Measurements from ENCODE around the gene TAL2.

TAL2 gene

DNA sequence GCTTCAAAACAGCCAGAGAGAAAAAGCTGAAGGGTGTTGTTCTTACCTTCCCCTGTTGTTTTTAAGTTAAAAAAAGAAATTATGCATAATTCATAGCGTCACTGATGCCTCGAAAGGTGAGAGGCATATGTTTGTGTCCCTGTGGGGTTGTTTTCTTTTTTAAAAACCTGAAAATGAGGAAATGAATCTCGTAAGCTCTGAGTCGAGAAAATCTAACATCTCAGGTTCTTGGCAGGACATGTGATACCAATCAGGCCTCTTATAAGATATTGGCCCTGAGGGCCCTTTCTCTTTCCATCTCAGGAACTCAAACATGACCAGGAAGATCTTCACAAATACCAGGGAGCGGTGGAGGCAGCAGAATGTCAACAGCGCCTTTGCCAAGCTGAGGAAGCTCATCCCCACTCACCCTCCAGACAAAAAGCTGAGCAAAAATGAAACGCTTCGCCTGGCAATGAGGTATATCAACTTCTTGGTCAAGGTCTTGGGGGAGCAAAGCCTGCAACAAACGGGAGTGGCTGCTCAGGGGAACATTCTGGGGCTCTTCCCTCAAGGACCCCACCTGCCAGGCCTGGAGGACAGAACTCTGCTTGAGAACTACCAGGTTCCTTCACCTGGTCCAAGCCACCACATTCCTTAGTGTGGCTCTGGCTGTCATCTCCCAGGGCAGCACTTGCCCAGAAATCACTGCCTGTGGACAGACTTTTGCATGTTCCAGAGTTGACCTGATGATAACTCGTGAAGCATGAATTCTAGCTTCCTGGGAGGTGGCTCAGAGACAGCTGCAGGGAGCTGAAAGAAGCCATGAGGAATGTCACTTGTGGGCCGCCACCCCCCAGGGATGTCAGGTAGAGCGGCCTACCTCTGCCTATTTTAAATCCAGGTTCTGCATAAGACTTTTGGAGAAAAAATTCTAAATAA, at the start of gene TAL2:
Gene TAL2 (plus strand): TSS at position 274 of the 921 bp plus-strand sequence. CDS start 40 bp downstream, at position 314.
- no peak for DNase-seq

DNA sequence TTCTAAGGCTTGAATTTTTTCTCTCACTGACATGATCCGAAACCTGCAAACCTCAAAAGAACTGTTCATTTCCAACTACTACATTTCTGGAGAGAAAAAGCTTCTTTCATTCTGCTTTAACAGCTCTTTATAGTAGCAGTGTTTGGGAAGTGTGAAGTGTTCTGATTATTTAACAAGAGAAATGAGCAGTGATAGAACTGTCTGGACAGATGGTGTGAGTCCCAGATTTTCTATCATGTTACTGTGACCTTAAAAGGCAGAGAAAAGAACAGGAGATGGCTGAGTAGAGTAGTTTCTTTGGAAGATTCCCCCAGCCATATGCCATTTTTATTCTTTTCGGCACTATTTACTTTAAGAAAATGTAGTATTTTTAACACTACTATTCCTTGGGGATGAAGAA, 41.3 kb upstream of the TAL2 start:
- DNase-seq = no peak

DNA sequence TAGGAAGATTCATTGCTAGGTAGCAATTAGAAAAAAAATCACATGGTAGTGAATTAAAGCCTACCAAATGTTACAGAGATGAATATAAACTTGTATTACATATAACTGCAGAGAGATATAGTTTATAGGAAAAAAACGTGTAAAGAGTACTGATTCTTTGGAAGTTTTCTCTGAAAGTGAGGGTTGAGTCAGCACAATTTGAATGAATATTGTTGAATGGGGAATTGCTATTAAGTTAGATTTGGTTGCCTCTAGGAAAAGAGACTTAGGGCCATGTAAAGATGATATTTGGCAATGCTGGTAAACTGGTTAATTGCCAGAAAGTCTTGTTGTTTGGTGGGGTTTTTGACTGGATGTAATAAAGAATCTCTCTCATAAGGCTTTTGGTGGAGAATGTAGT, 37.2 kb upstream of the TAL2 start:
- DNase-seq = no peak

DNA sequence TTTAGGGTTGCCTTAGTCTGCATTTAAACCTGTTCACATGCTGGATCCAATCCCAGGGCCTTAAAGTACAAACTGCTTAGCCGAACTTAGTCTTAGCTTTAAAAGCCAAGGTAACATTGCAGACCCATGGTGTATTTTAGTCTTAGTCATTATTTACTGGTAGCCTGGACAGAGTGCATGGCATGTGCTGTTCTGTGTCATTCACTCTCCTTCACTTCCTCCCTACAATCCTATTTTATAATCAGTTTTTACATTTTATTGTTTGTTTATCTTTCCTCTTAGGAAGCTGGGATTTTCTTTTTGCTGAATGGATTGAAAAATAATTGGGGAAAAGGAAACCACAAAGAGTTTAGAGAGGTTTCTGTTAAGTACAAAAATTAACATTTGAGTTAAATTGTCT, 29.4 kb upstream of the TAL2 start:
- DNase-seq = no peak

DNA sequence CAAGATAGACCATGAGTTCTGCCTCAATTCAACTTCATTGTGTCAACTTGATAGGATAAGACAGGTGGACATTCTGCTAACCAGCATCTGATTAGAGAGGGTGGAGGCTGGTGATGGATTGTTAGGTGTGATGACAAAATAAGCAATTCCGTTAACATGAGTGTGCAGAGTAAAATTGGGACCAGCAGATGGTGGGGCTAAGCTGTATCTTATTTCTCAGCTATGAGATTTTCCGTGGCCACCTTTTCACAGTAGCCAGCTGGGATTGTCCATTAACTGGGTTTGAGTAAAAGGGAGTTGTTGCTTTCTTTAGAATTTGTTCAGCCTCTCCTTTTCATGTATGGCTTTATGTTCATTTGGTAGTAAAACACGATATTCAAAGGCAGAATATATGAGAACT, 28.8 kb upstream of the TAL2 start:
- no peak for DNase-seq

DNA sequence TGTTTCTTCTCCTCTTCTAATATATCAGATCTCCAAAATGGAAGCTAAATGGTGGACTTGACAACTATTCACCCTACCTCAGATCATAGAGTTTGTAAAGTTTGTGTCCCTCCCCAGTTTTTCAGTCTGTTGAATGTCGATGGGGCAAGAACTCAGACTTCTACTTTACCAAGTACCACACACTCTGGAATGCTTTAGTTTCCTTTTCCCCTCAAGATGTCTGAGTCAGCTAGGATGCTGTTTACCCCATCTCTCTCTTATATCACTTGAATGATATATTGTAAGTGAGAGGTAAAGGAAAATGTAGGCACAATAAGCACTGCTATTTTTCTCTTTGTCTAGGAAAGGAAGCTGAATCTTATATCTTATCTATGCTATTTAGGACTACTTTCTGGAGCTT, 25.9 kb upstream of the TAL2 start:
- no peak for DNase-seq

DNA sequence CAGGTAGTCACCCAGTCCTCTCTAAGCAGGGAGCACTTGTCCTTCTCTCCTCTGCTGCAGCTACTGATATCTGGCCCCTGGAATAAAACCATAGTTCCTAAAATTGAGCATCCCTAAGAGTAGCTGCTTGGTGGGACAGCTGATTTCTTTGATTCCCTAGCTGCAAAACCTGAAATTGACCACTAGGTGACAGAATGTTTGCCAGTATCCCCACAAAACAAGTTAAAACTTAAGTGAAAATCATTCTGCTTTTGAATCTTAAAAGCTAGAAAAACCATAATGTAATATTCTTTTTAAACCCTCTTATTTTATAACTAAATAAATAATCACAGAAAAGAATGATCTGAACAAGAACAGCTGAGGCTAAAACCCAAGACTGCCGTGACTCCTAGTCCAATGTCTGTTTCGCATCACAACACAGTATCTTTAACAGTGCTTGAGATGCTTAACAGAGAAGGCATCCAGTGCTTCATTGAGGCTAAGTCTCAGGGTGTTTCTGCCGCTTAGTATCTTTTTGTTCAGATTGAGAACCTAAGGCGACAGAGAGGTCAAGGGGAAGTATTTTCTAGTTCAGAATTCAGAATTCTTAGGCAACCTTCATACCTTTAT, 24.4 kb upstream of the TAL2 start:
- DNase-seq = no peak

DNA sequence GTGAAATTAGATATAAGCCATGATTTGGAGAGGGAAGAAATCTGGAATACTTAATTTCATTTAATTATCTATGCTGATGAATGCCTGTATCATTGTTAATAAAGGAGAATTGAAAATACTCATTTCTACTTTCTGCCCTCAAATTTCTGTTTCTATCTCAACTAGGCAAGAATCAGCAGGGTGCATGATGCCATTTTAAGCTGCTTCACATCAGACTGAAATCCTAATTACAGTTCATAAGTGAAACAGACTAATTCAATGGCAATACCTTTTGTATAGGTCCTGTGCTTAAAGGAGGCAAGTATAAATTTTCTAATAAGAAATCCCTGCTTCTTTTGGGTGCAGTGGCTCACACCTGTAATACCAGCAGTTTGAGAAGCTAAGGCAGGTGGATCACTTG, 22.3 kb upstream of the TAL2 start:
- DNase-seq = no peak

DNA sequence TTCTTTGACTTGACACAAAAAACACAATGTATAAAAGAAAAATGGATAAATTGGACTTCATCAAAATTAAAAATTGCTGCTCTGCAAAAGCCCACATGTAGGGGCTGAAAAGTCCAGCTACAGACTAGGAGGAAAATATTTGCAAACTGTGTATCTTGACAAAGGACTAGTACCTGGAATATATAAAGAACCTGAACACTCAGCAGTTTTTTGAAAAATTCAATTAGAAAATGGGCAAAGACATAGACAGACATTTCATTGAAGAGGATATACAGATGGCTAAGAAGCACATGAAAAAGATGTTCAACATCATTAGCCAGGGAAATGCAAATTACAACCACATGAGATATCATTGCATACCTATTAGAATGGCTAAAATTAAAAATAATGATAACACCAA, 18.5 kb upstream of the TAL2 start:
- no peak for DNase-seq

DNA sequence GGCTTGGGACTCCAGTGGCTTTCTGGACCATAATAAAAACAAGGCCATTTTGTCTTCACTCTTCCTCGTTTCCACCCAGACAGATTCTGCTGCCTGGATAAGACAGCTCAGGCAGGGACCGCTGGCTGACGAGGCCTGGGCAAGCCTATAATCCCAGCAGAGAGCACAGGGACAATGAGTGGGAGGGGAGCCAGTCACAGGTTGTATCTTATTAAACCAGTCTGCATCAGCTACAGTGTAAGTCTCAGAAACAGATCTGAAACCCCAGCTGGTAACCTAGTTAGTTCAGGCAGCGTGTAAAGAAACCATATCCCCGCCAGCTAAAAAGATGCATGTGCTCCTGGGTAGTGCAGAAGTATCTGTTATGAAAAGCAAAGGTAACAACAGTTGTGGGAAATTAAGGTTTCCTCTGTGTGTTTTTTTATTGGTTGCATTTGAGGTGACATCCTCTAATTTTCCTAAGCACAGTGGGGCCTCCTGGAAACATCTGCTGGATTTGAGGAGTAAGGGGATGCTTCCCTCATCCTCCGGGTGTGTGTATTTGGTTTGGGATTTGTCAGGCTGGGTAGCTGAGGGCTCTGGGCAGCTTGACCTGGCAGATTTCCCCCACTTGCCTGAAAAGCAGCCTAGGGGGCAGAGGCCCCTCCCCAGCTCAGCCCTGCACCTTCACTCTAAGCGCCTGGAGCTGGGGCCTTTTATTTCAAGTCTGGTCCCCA, 15.2 kb upstream of the TAL2 start:
- DNase-seq = no peak

DNA sequence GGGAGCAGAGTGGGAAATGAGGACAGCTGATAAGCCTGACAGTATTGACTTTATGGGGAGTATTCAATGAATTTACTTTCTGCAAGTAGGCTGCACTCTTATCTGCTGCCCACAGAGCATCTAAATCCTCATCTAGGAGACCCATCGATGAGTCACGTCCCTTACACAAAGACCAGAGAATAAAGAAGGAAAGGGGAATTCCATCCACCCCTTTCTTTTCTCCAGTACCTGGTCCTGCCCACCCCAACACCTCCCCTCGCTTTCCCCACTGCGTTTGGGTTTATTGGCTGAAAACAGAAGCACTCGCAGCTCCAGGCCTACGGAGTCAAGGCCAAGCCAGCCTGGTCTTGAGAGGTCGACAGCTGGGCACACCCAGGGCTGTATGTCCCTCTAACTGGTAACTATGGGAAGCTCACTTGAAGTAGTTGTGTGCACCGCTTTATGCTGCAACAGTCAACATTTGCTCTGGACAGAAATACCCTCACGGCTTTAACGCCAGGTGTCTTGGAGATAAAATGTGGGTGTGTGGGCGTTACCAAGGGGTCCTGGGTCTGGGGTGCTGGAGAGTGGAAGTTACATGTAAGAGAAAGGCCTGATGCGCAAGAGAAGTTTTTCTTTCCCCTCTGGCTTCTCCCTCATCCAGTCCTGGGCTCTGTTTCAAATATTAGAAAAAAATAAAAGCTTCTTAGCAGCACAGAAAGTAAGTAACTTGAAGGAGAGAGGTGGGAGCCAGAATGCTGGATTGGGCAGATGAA, 14.5 kb upstream of the TAL2 start:
- DNase-seq = no peak

DNA sequence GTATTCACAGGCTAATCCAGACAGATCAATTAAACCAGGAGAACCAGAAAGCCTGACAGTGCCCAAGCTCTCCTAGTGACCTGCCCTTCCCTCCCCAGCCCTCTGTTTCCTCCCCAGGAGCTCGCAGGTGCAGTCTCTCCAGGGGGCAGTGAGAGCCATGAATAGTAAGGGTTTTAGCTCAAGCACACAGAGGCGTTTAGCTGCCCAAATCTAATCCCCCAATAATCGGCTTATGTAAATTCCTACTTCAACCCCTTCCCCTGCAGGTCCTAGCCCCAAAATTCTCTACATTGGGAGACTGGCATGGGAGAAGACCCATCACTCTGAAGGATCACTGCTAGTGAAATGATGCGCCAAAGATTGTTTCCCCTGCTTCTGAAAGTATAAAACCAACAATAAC, 10.5 kb upstream of the TAL2 start:
- DNase-seq = no peak

DNA sequence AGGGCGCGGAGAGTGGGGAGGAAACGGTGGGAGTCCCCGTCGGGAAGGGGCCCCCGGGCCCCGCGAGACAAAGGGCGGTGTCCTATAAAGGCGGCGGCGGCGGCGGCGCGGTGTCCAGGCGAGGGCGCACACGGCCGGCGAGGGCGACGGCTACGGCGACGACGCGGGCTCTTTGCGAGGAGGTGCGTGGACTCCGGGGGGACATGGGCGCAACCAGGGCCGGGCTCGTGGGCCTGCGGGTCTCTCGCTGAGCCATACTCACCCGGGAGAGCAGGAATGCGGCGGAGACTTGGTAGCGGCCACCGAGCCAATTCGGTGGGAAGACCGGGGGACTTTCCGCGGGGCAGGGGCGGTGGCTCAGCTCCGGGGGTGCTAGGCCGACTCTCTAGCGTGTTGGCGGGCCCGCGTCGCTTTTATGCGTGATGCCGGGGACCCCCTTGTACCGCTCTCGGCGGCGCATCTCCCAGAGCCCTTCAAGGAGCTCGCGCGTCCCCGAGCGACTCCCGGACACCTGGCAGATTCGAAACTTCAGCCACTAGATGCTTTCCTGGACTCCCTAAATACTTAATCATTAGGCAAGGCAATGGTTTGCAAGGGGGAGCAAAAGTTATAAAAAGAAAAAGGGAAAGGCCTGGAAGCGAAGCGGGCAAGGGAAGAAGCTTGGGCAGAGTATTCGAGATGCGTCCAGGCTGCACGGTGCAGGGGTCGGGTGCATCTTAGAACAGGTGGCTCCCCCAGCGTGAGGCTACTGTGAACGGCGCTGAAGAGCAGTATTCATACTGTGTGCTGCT, 5.9 kb upstream of the TAL2 start:
- DNase-seq = no peak

DNA sequence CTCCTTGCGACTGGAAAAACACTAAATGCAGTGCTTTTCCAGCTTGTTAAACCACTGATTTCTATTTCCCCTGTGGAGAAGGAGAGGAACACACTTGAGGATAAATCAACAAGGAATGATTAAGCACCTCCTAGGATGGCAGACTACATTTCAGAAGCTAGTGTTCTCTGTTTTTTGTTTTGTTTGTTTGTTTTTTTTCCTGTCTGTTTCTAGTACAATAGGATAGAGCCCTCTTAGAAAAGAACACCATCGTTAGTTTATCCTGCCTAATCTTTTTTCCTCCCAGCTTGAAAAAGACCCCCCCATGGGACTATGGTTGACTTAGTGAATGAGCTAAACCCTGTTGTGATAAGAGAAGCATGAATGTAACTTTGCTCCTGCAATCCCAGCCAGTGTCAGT, 3.9 kb upstream of the TAL2 start:
- DNase-seq = no peak

DNA sequence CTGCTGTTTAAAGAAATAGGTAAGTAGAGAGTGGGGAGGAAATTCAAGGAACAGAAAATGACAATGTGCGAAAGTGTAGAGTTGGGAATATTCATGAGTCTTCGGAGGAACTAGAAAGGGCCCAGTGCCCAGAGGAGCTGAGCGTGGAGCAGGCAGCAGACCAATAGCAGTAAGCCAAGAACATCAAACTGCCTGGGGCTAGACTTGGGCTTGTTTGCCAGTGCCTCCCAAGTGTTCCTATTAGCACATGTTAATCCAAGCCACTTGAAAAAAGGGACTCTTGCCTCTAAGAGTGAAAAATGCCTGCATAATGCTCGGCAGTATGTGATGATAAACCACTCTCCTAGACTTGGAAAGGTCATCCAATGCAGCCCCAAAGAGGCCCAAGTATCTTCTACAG, 1.2 kb upstream of the TAL2 start:
- no peak for DNase-seq

DNA sequence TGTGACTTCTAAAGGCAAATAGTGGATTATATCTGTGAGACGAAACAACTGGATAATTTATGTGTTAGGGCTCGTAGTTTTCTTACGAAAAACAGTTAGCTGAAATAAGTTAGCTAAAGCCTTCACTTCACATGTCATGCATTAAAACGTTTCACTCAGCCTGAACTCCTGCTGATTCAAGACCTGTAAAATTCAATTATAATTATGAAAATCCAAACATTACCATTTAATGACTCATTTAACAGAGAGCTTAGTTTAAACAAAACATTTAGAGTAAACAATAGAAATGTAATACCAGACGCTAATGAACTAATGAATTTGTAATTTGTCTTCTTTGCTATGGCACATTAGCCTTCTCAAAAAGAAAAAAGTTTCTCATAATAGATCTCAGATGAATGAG, 1.7 kb downstream of the TAL2 start:
- no peak for DNase-seq

DNA sequence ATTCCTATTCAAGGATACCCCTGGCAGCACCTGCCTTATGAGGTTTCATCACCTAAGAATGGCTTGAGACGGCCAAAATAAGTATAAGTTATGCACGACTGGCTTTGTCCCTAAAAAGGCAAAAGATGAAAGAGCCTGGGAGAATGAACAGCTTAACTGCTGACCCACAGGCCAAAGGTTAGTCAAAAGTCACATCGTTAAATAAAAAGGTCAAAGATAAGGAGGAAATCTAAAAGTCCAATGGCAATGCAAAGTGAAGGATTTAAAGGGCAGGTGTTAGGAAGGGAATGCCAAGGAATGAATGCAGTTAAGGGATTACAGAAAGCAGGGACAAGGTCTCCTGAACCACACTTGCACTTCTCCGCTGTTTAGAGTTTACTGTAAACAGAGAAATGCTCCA, 5.6 kb downstream of the TAL2 start:
- no peak for DNase-seq

DNA sequence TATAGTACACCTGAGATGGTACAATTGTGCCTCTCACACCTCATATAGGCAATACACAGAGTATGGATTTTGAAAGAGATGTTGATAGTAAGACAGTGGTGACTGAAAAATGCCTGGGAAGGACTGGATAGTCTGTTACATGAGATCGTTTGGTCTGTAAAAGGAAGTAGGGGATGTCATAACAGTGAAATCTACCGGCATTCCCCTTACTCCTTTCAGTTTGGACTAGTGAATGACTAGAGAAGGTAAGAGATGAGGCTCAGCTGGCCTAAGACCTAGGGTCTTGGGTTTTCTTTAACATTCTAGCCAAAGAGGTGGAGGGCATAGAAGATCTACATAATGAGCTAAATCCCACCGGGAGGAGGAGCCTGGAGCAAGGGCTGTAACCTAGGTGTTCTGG, 8.1 kb downstream of the TAL2 start:
- DNase-seq = no peak

DNA sequence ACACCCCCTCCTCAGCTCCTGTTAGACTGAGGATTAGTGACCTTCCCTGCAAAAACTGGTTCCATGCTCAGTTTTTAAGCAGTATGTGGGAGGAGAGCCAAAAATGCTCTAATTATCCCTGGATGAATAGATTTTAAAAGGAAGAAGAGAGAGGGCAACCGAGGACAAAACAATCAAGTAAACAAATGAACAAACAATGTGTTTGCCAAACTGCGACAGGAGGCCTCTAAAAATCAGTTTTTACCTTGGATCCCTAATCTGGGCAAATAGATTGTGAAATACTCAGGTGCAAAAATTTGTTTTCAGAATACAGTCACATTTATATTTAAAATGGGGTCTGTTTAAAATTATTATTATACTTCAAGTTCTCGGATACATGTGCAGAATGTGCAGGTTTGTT, 8.5 kb downstream of the TAL2 start:
- DNase-seq = no peak

DNA sequence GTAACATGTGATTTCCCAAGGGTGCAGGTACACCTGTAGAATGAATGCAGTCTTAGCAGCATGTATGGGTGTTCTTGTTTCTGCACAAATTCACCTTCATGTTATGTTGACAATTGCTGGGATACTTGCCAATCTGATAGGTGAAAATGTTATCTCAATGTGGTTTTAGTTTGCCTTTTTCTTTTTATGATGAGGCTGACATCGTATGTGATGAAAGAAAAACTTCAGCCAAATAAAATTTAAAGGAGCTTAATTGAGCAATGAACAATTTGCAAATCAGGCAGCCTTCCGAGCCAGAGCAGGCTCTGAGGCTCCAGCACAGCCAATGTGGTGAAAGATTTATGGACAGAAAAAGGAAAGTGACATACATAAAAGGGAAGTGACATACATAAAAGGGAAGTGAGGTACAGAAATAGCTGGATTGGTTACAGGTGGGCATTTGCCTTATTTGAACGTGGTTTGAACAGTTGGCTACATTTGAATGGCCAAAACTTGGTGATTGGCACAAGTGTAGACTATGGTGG, 10.5 kb downstream of the TAL2 start:
- no peak for DNase-seq

DNA sequence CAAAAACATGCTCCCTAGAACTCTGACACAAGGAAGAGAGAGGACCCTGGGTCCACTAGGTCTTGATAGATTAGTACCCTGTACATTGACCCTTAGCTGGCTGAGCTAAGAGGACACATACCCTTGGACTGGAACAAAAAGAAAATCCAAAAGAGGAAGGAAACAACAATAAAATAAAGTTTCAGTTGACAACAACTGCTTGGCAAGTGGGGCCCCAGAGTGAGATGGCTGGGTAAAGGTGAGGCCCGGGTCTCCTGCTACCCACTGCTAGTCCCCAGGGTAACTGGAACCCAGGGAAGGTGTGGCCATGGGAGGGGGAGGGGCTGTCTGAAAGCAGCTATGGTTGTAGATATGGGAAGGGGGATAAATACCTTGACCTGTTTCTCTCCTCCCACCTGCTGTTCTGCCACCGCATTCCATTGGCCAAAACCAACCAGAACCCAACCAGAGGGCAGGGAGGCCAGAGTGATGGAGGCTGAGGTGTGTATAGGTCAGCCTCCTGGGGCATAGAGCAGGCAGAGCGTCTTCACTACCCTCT, 11.7 kb downstream of the TAL2 start:
- DNase-seq = no peak

Data from CD4-positive, alpha-beta T cell treated with Interferon alpha-2 for 1 hour (primary cell).